KOPT-K1 (cell line): ENCODE measurements around the gene GOLGA2.

Experiments
- H3K27ac ChIP-seq: fragments of 200-600 bp; sonication (generic); 2 replicates; pipeline ENCODE4 v1.5.1; 2016; ENCODE audit warnings: antibody characterized with exemption, mild to moderate bottlenecking, low read depth, low read length; ENCODE audit not compliant: poor library complexity, severe bottlenecking
- H3K36me3 ChIP-seq: fragments of 200-600 bp; sonication (generic); 2 replicates; pipeline ENCODE4 v1.5.1; 2017; ENCODE audit warnings: antibody characterized with exemption, mild to moderate bottlenecking, low read length, moderate library complexity; ENCODE audit not compliant: insufficient read depth
- H3K9me3 ChIP-seq: fragments of 200-600 bp; sonication (generic); 2 replicates; pipeline ENCODE4 v1.5.1; 2017; ENCODE audit warnings: antibody characterized with exemption, low read length, mild to moderate bottlenecking; ENCODE audit not compliant: insufficient read depth, poor library complexity, severe bottlenecking

Gene GOLGA2

GRCh38 chr9:128218518-128219389 lies 57.1 kb downstream of the GOLGA2 start:
- H3K9me3 ChIP-seq: no peaks in the 10 kb centered on the region
- no peaks in the 10 kb centered on the region for H3K36me3 ChIP-seq
- H3K27ac ChIP-seq: no peak overlapping the region

GRCh38 chr9:128218172-128218517 lies 57.7 kb downstream of the GOLGA2 start:
- Histone ChIP-seq H3K36me3 (no peaks in the 10 kb centered on the region), H3K9me3 (no peaks in the 10 kb centered on the region), H3K27ac (no peak overlapping the region)

- Histone ChIP-seq H3K27ac (no peak overlapping the region), H3K36me3 (no peaks in the 10 kb centered on the region)
These were observed 58.8 kb downstream of the GOLGA2 start for GRCh38 chr9:128216781-128217553.

GRCh38 chr9:128215491-128216409 lies 60.1 kb downstream of the GOLGA2 start:
- Histone ChIP-seq H3K9me3 (no peaks in the 10 kb centered on the region), H3K27ac (no peak overlapping the region), H3K36me3 (no peaks in the 10 kb centered on the region)

More at GRCh38 chr9:128216781-128217553, 58.8 kb downstream of the GOLGA2 start:
- H3K9me3 ChIP-seq: no peaks in the 10 kb centered on the region

GRCh38 chr9:128214571-128215490 lies 61.0 kb downstream of the GOLGA2 start:
- no peaks in the 10 kb centered on the region for H3K36me3 ChIP-seq
- no peaks in the 10 kb centered on the region for H3K9me3 ChIP-seq
- no peak overlapping the region for H3K27ac ChIP-seq

- H3K9me3 ChIP-seq: no peaks in the 10 kb centered on the region
These were observed 61.9 kb downstream of the GOLGA2 start for GRCh38 chr9:128213746-128214497.

GRCh38 chr9:128211981-128212281 lies 63.9 kb downstream of the GOLGA2 start:
- H3K36me3 ChIP-seq: no peaks in the 10 kb centered on the region
- no peak overlapping the region for H3K27ac ChIP-seq
- no peaks in the 10 kb centered on the region for H3K9me3 ChIP-seq

More at GRCh38 chr9:128213746-128214497, 61.9 kb downstream of the GOLGA2 start:
- Histone ChIP-seq H3K36me3 (no peaks in the 10 kb centered on the region), H3K27ac (no peak overlapping the region)

- H3K27ac ChIP-seq: no peak overlapping the region
- H3K9me3 ChIP-seq: no peaks in the 10 kb centered on the region
- no peaks in the 10 kb centered on the region for H3K36me3 ChIP-seq
These were observed 64.4 kb downstream of the GOLGA2 start for GRCh38 chr9:128211186-128211980.

GRCh38 chr9:128208946-128209669 lies 66.7 kb downstream of the GOLGA2 start:
- no peaks in the 10 kb centered on the region for H3K9me3 ChIP-seq
- no peaks in the 10 kb centered on the region for H3K36me3 ChIP-seq
- H3K27ac ChIP-seq: no peak overlapping the region

GRCh38 chr9:128208386-128208785 lies 67.4 kb downstream of the GOLGA2 start:
- no peaks in the 10 kb centered on the region for H3K36me3 ChIP-seq
- no peaks in the 10 kb centered on the region for H3K9me3 ChIP-seq
- H3K27ac ChIP-seq: no peak overlapping the region

- H3K36me3 ChIP-seq: no peaks in the 10 kb centered on the region
- no peaks in the 10 kb centered on the region for H3K9me3 ChIP-seq
- H3K27ac ChIP-seq: no peak overlapping the region
These were observed 68.6 kb downstream of the GOLGA2 start for GRCh38 chr9:128206916-128207910.

GRCh38 chr9:128206484-128206883 lies 69.3 kb downstream of the GOLGA2 start:
- H3K27ac ChIP-seq: no peak overlapping the region
- H3K36me3 ChIP-seq: no peaks in the 10 kb centered on the region

More at GRCh38 chr9:128206484-128206883, 69.3 kb downstream of the GOLGA2 start:
- no peaks in the 10 kb centered on the region for H3K9me3 ChIP-seq
